ENCODE measurements around the gene RBPJ. TPM values are rescaled to one million over a fixed set of nuclear protein-coding genes. Genes with fewer than 3 reads are reported as not detected.

The RBPJ gene
- total and polyA plus RNA-seq, 2 donors (not counting 1 experiment from before 2014, with no cell fraction given): 144 to 253 TPM

- Histone ChIP-seq H3K9ac (ENCODE audit: insufficient read depth, low read length) (no peak overlapping the region), H3K79me2 (ENCODE audit: control insufficient read depth, insufficient read depth, low read length) (no peaks in the 10 kb centered on the region), H3K9me3 (ENCODE audit: control insufficient read depth, insufficient read depth, low read depth, low read length) (no peaks in the 10 kb centered on the region), H2AFZ (ENCODE audit: low read length) (no peak overlapping the region), H3K4me2 (ENCODE audit: extremely low read depth, insufficient read depth, low read length) (no peak overlapping the region), H4K20me1 (ENCODE audit: control insufficient read depth, extremely low read depth, insufficient read depth, low read length) (no peaks in the 10 kb centered on the region), H3K27ac (ENCODE audit: insufficient read depth, low read length) (no peak overlapping the region), H3K4me1 (ENCODE audit: control insufficient read depth, extremely low read depth, insufficient read depth, low read length) (peaks cover 6% of the 10 kb centered on the region), H3K27me3 (ENCODE audit: control insufficient read depth, insufficient read depth, low read length) (no peaks in the 10 kb centered on the region), H3K4me3 (replicated peaks in 1 of 4; ENCODE audit: control extremely low read depth in 1 of 4, insufficient read depth in 1 of 4, low read depth in 3 of 4, low read length in 4 of 4) (no peak overlapping the region), H3K36me3 (ENCODE audit: control insufficient read depth, insufficient read depth, low read length) (no peaks in the 10 kb centered on the region)
- TF ChIP-seq EZH2 (IDR thresholded peaks at IDR 0.05; ENCODE audit: low read length, missing control alignments) (no peak), CTCF (conservative IDR thresholded peaks at IDR 0.05 in 1 of 2, IDR thresholded peaks at IDR 0.05 in 1 of 2; ENCODE audit: low read depth in 1 of 2, low read length in 2 of 2) (no peak)
- DNase-seq (ENCODE audit: low read depth in 2 of 2): no peak
These were observed 25.9 kb upstream of the RBPJ start for GRCh38 chr4:26294904-26295303.

- H3K9me3 ChIP-seq (ENCODE audit: control insufficient read depth, insufficient read depth, low read depth, low read length): no peaks in the 10 kb centered on the region
- H3K4me3 ChIP-seq (replicated peaks in 1 of 4; ENCODE audit: control extremely low read depth in 1 of 4, insufficient read depth in 1 of 4, low read depth in 3 of 4, low read length in 4 of 4): no peak overlapping the region
- H3K9ac ChIP-seq (ENCODE audit: insufficient read depth, low read length): no peak overlapping the region
- H4K20me1 ChIP-seq (ENCODE audit: control insufficient read depth, extremely low read depth, insufficient read depth, low read length): no peaks in the 10 kb centered on the region
- no peak overlapping the region for H3K4me2 ChIP-seq (ENCODE audit: extremely low read depth, insufficient read depth, low read length)
- no peak overlapping the region for H3K27ac ChIP-seq (ENCODE audit: insufficient read depth, low read length)
- H3K4me1 ChIP-seq (ENCODE audit: control insufficient read depth, extremely low read depth, insufficient read depth, low read length): peaks cover 2% of the 10 kb centered on the region
- no peak overlapping the region for H2AFZ ChIP-seq (ENCODE audit: low read length)
- no peak for TF ChIP-seq CTCF (conservative IDR thresholded peaks at IDR 0.05 in 1 of 2, IDR thresholded peaks at IDR 0.05 in 1 of 2; ENCODE audit: low read depth in 1 of 2, low read length in 2 of 2)
- TF ChIP-seq EZH2 (IDR thresholded peaks at IDR 0.05; ENCODE audit: low read length, missing control alignments): no peak
- H3K36me3 ChIP-seq (ENCODE audit: control insufficient read depth, insufficient read depth, low read length): no peaks in the 10 kb centered on the region
- DNase-seq (ENCODE audit: low read depth in 2 of 2): no peak
- H3K79me2 ChIP-seq (ENCODE audit: control insufficient read depth, insufficient read depth, low read length): no peaks in the 10 kb centered on the region
- no peaks in the 10 kb centered on the region for H3K27me3 ChIP-seq (ENCODE audit: control insufficient read depth, insufficient read depth, low read length)
These were observed 24.8 kb upstream of the RBPJ start for GRCh38 chr4:26296021-26296420.

GRCh38 chr4:26296514-26296913 lies 24.3 kb upstream of the RBPJ start:
- Histone ChIP-seq H3K4me1 (ENCODE audit: control insufficient read depth, extremely low read depth, insufficient read depth, low read length) (peaks cover 2% of the 10 kb centered on the region), H3K4me3 (replicated peaks in 1 of 4; ENCODE audit: control extremely low read depth in 1 of 4, insufficient read depth in 1 of 4, low read depth in 3 of 4, low read length in 4 of 4) (no peak overlapping the region), H2AFZ (ENCODE audit: low read length) (no peak overlapping the region), H3K9me3 (ENCODE audit: control insufficient read depth, insufficient read depth, low read depth, low read length) (no peaks in the 10 kb centered on the region), H3K27me3 (ENCODE audit: control insufficient read depth, insufficient read depth, low read length) (no peaks in the 10 kb centered on the region), H3K27ac (ENCODE audit: insufficient read depth, low read length) (no peak overlapping the region), H3K4me2 (ENCODE audit: extremely low read depth, insufficient read depth, low read length) (no peak overlapping the region), H3K9ac (ENCODE audit: insufficient read depth, low read length) (no peak overlapping the region), H3K36me3 (ENCODE audit: control insufficient read depth, insufficient read depth, low read length) (no peaks in the 10 kb centered on the region), H3K79me2 (ENCODE audit: control insufficient read depth, insufficient read depth, low read length) (no peaks in the 10 kb centered on the region), H4K20me1 (ENCODE audit: control insufficient read depth, extremely low read depth, insufficient read depth, low read length) (no peaks in the 10 kb centered on the region)
- TF ChIP-seq CTCF (conservative IDR thresholded peaks at IDR 0.05 in 1 of 2, IDR thresholded peaks at IDR 0.05 in 1 of 2; ENCODE audit: low read depth in 1 of 2, low read length in 2 of 2) (no peak), EZH2 (IDR thresholded peaks at IDR 0.05; ENCODE audit: low read length, missing control alignments) (no peak)
- no peak for DNase-seq (ENCODE audit: low read depth in 2 of 2)
